BJ (cell line): ENCODE data around the gene MFSD2A. TPM values are rescaled to one million over a fixed set of nuclear protein-coding genes. Genes with fewer than 3 reads are reported as not detected.

ENCODE experiments used
- CTCF ChIA-PET: fragments of 350-600 bp; formaldehyde crosslinking; extraction: SDS; loops from one replicate; lab custom pipeline; 2021; ENCODE audit warnings: antibody characterized with exemption, inconsistent platforms; lab: Yijun Ruan, JAX
- POLR2A ChIA-PET: fragments of 300-600 bp; sonication (Branson Sonifier 250); formaldehyde crosslinking; extraction: SDS; loops from one replicate; lab custom pipeline; 2021; ENCODE audit warnings: antibody characterized with exemption; lab: Charles Lee
- DNase-seq: peaks from one replicate; pipeline ENCODE4 v3.0.0-alpha.2; 2011; ENCODE audit warnings: low read depth
- H3K27me3 ChIP-seq: 2 replicates; pipeline ENCODE4 v1.6.0; 2011; ENCODE audit warnings: low read length; ENCODE audit not compliant: control insufficient read depth, insufficient read depth
- H3K36me3 ChIP-seq: 2 replicates; pipeline ENCODE4 v1.5.1; 2011; ENCODE audit warnings: low read length; ENCODE audit not compliant: control insufficient read depth, insufficient read depth
- H3K4me3 ChIP-seq: 2 replicates; pipeline ENCODE4 v1.5.1; 2011; ENCODE audit warnings: low read depth, mild to moderate bottlenecking, control low read depth, low read length
- polyA plus RNA-seq: library from polyadenylated mRNA; depleted of rRNA; stranded (reverse); fragments of >200 nt; gene quantifications from 2 replicates; pipeline ENCODE4 v1.2.3, GENCODE V29; 2011
- TF ChIP-seq, protein P1 (sequence below): IDR thresholded peaks from 2 replicates; pipeline ENCODE4 v1.5.1; 2011; ENCODE audit warnings: low read depth, mild to moderate bottlenecking, control low read depth, inconsistent platforms, low read length, moderate library complexity; ENCODE audit not compliant: insufficient read depth

MFSD2A gene
- polyA plus RNA-seq, 1 experiment: 2.0 TPM

- Histone ChIP-seq H3K4me3 (no peak overlapping the region), H3K27me3 (no peaks in the 10 kb centered on the region), H3K36me3 (no peaks in the 10 kb centered on the region)
- no peak for DNase-seq
- ChIA-PET POLR2A (no interaction called here), CTCF (interaction anchor here (1.1 to 13.8 kb wide), 4 partner anchors 9 to 149 kb away, joined by 3 to 228 read pairs (median 7); no protein-coding TSS in a partner anchor)
- TF ChIP-seq, protein P1, sequence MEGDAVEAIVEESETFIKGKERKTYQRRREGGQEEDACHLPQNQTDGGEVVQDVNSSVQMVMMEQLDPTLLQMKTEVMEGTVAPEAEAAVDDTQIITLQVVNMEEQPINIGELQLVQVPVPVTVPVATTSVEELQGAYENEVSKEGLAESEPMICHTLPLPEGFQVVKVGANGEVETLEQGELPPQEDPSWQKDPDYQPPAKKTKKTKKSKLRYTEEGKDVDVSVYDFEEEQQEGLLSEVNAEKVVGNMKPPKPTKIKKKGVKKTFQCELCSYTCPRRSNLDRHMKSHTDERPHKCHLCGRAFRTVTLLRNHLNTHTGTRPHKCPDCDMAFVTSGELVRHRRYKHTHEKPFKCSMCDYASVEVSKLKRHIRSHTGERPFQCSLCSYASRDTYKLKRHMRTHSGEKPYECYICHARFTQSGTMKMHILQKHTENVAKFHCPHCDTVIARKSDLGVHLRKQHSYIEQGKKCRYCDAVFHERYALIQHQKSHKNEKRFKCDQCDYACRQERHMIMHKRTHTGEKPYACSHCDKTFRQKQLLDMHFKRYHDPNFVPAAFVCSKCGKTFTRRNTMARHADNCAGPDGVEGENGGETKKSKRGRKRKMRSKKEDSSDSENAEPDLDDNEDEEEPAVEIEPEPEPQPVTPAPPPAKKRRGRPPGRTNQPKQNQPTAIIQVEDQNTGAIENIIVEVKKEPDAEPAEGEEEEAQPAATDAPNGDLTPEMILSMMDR: no peak
Measured at GRCh38 chr1:39965044-39965443, 10.1 kb downstream of the MFSD2A start.

- CTCF ChIA-PET: interaction anchor here (1.7 to 13.8 kb wide), 3 partner anchors 13 to 153 kb away, joined by 5 to 228 read pairs (median 5); no protein-coding TSS in a partner anchor
Measured at GRCh38 chr1:39969048-39969447, 14.1 kb downstream of the MFSD2A start.

GRCh38 chr1:39969531-39970270 is 14.8 kb downstream of the MFSD2A start:
- no peak for DNase-seq
- CTCF ChIA-PET: interaction anchor here (0.7 to 13.8 kb wide), 4 partner anchors 13 to 154 kb away, joined by 3 to 228 read pairs (median 5); no protein-coding TSS in a partner anchor
- POLR2A ChIA-PET: no interaction called here
- TF ChIP-seq, protein P1: no peak
- no peaks in the 10 kb centered on the region for H3K36me3 ChIP-seq
- H3K4me3 ChIP-seq: no peak overlapping the region
- H3K27me3 ChIP-seq: no peaks in the 10 kb centered on the region

More at GRCh38 chr1:39969048-39969447, 14.1 kb downstream of the MFSD2A start:
- no peak for DNase-seq
- POLR2A ChIA-PET: no interaction called here
- H3K27me3 ChIP-seq: no peaks in the 10 kb centered on the region
- no peaks in the 10 kb centered on the region for H3K36me3 ChIP-seq
- TF ChIP-seq, protein P1: no peak
- no peak overlapping the region for H3K4me3 ChIP-seq

- ChIA-PET POLR2A (no interaction called here), CTCF (interaction anchor here (0.7 to 13.8 kb wide), 5 partner anchors 14 to 155 kb away, joined by 3 to 228 read pairs (median 5); no protein-coding TSS in a partner anchor)
- Histone ChIP-seq H3K36me3 (no peaks in the 10 kb centered on the region), H3K4me3 (no peak overlapping the region), H3K27me3 (no peaks in the 10 kb centered on the region)
- no peak for DNase-seq
- TF ChIP-seq, protein P1: no peak
Measured at GRCh38 chr1:39970274-39970673, 15.3 kb downstream of the MFSD2A start.

DNA sequence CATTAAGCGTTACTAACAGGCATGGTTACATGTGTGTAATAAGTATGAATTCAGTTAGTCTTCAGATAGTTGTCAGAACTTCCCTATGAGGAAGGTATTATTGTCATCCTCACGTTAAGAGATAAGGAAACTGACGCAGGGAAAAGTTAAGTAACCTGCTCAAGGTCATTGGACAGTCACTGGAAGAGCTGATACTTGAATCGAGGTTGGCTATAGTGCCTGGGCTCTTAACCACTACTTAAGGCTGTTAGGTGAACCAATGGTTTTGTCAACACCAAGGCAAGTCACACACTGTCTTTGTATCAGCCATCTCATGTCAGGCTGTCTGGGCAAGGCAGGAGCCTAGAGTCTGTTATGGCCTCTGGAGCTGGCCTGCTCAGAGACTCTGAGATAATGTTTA is 16.2 kb downstream of the MFSD2A start:
- H3K36me3 ChIP-seq: no peaks in the 10 kb centered on the region
- DNase-seq: no peak
- no peak overlapping the region for H3K4me3 ChIP-seq
- H3K27me3 ChIP-seq: no peaks in the 10 kb centered on the region
- ChIA-PET CTCF (interaction anchor here (1.1 to 13.8 kb wide), 6 partner anchors 53 to 155 kb away, joined by 3 to 228 read pairs (median 6); no protein-coding TSS in a partner anchor), POLR2A (no interaction called here)
- TF ChIP-seq, protein P1: no peak
